HG03045 (cell line): Measurements from ENCODE around the gene SNX6.
"Not testable (repeated sequence)": the region's sequence is repeated elsewhere in the genome, so short reads cannot be mapped to it uniquely, and the experiment has no call there.

Experiments used
- ATAC-seq: cut with Tn5 transposase; IDR thresholded peaks from one replicate; pipeline ENCODE4 v1.9.1; 2021; ENCODE audit warnings: mild to moderate bottlenecking, moderate library complexity; ENCODE audit not compliant: unreplicated experiment

The SNX6 gene

DNA sequence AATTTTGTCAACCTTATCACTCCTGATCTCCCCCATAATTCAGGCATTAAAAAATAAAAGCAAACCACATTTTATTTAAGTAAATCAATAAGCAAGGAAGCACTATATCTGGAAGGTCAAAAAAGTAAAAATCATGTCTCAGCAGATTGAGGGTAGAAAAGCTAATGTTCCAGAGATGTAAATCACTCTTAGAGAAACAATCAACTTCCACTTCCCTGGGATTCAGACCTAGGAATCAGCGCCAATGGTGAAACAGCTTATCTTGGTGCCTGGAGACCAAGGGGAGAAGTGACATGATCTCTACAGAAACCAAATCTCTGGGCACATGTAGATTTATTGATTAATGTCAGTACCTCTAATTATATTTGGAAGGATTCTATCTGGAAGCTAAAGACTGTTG is 10.9 kb upstream of the SNX6 start:
- ATAC-seq = no peak

DNA sequence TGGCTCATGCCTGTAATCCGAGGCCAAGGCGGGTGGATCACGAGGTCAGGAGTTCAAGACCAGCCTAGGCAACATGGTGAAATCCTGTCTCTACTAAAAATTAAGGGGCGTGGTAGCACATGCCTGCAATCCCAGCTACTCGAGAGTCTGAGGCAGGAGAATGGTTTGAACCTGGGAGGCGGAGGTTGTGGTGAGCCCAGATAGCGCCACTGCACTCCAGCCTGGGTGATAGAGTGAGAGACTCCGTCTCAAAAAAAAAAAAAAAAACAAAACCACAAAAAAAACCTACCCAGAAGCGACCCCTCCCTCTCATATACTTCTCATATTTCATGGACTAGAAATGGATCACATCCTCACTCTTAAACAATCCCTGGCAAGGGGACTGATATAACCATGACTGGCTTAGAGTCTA is 4.4 kb upstream of the SNX6 start:
- not testable (repeated sequence) for ATAC-seq

DNA sequence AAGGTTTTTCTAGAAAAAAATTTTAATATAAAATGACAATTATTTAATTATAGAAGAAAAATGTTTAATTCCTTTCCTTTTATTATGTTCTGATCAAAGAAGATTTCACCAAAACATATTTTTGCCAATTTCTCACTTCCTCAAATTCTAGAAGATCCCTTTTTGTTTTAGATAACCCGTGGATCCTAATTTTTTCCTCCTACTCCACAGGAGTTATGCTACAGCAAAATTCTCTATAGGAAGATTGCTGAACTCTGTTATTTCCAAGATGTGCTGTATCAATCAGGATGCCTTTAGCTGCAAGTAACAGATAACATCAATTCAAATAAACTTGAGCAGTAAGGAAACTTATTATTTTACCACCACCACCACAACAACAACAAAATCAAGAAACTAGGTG is 3.8 kb upstream of the SNX6 start:
- ATAC-seq = no peak

DNA sequence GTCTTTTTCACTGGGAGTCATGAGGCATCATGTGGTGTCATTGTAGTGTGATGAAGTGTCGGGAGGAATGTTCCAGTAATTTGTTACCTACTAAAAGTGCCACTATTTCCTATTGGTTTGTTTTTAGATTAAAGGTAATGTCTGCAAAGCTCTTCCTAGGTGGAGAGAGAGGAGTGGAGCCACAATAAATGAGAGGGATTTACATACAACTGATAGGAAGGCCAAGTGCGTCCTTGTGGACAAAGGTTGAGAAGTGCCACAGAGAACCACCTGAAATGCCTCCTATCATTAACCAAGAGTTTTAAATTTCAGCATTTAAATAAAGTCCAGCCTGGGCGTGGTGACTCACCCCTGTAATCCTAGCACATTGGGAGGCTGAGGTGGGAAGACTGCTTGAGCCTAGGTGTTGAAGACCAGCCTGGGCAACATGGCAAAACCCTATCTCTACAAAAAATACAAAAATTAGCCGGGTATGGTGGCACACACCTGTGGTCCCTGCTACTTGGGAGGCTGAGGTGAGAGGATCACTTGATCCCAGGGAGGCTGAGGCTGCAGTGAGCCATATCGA is 2.5 kb upstream of the SNX6 start:
- no peak for ATAC-seq

DNA sequence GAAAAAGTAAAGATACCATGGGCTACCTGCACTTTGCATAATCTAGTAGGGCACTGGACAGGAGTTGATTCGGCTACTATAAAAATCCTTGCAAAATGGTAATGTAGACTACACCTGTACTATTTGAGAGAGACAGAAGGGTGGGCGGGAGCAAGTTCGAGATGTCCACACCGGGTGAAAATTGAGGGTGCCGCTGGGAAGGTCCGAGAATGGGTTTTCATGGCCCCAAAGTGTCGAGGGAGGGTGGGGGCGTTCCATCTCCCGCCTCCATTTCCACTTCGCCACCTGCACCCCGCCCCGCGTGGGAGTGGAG is 648 bp downstream of the SNX6 start:
- no peak for ATAC-seq

DNA sequence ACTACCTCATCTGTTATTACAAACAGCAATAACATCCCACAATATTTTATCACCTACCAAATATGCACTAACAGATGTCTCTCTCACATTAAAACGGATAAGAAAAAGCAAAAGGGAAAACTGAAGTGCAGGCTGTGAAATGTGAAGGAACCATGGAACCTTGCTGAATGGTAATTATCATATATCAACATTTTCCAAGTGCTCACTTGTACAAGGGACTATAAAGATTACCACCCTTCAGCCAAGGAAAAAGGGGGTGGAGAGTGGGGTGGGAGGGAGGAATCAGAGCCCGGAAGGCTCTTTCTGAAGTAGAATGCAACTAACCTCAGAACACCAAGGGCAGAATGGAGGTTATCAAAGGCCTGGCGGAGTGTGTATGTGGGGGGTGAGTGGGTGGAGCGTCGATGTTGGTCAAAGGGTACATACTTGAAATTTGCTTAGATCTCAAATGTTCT is 1.2 kb downstream of the SNX6 start:
- ATAC-seq = no peak

DNA sequence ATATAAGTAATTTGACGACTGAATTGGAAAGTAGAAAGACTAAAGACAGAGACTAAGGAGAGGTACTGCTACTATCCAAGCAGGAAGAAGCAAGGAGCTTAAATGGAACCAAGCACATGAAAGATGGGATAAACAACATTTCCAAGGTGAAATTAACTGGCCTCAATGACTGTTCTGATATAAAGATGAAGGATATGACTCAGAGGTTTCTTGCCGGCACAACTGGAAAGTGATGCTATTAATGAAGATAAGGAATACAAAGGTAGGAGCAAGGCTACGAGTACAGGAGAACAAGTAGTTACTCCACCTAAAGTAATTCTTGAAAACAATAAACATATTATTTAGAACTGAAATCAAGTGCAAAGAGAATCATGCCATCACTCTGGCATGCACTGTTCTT is 6.4 kb downstream of the SNX6 start:
- no peak for ATAC-seq

DNA sequence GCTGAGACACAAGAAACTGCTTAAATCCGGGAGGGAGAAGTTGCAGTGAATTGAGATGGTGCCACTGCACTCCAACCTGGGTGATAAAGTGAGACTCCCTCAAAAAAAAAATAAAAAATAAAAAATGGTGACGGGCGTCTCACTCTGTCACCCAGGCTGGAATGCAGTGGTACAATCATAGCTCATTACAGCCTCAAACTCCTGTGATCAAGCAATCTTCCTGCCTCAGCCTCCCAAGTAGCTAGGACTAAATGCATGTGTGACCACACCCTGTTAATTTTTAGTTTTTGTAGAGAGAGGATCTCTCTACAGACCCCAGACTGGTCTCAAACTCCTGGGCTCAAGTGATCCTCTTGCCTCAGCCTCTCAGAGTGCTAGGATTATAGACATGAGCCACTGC is 9.1 kb downstream of the SNX6 start:
- ATAC-seq = no peak

DNA sequence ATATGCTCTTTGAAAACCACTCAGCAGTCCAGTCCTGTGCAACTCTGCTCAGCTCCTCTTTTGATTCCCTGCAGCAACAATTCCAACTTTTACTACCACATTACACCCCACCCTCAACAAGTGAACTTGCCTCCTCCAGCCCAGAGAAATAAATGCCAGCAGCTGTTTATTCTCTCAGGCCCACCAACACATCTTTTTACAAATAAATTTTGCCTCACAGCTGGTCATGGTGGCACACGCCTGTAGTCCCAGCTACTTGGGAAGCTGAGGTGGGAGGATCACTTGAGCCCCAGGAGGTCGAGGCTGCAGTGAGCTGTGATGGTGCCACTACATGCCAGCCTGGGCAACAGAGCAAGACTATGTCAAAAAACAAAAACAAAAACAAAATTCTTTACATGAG is 9.8 kb downstream of the SNX6 start:
- no peak for ATAC-seq

DNA sequence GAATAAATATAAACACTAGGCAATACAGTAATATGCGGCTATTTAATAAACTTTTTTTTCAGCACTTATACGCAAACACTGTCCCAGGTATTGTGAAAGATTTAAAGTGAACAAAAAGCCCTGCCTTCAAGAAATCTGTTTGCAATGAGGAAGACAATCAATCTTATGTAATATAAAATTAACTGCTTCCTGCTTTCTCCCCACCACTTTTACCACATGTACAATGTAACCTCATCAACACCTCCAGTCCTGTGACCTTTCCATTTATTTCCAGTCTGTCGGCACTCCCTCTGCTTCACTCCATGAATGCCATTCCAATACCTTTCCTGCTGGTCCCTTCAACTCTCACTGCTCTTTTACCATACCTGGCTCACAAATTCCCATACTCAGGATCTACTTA is 10.5 kb downstream of the SNX6 start:
- ATAC-seq = no peak

DNA sequence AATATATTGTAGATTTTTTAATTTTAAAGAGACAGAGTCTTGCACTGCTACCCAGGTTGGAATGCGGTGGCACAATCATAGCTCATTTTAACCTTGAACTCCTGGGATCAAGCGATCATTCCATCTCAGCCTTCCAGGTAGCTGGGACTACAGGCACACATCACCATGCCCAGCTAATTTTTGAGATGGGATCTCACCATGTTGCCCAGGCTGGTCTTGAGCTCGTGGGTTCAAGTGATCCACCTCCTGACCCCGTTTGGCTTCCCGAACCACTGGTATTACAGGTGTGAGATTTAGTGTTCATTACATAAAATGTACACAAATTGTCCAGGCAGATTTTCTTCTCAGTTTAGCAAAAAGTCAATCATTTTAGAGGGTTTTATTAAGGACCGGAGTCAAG is 13.6 kb downstream of the SNX6 start:
- no peak for ATAC-seq

DNA sequence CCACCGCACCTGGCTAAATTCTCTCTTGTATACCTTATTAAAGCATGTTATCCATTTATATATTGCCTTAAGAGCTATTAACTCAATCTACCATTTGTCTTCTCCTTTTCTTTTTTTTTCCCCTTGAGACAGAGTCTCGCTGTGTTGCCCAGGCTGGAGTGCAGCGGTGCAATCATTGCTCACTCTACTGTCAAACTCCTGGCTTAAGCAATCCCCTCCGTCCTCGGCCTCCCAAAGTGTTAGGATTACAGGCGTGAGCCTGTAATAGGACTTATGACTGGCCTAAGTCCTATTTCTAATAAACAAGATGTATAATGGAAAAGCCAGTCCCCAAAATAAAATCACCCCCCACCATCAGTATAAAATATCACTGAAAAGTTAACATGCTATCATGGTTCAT is 14.4 kb downstream of the SNX6 start:
- ATAC-seq = no peak

DNA sequence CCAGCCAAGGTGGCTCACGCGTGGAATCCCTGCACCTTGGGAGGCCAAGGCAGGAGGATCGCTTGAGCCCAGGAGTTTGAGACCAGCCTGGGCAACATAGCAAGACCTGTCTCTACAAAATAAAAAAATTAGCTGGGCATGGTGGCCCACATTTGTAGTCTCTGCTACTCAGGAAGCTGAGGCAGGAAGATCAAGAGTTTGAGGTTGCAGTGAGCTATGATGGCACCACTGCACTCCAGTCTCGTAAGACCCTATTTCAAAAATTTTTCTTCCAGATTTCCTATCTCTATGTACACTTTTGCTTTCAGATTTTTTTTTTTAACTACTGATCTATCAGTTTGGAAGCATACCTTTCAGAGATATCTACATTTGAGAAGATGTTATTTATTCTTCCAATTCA is 15.3 kb downstream of the SNX6 start:
- ATAC-seq = no peak

DNA sequence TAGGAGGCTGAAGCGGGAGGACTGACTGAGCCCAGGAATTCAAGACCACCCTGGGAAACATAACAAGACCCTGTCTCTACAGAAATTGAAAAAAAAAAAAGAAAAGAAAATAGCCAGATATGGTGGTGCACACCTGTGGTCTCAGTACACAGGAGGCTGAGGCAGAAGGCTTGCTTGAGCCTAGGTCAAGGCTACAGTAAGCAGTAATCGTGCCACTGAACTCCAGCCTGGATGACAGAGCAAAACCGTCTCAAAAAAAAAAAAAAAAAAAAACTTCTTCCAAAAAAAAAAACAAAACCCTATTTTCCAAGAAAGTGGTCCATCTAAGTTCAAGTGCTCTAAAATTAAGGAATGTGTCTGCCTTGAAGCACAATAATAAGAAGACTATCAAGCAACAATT is 19.8 kb downstream of the SNX6 start:
- ATAC-seq = no peak

DNA sequence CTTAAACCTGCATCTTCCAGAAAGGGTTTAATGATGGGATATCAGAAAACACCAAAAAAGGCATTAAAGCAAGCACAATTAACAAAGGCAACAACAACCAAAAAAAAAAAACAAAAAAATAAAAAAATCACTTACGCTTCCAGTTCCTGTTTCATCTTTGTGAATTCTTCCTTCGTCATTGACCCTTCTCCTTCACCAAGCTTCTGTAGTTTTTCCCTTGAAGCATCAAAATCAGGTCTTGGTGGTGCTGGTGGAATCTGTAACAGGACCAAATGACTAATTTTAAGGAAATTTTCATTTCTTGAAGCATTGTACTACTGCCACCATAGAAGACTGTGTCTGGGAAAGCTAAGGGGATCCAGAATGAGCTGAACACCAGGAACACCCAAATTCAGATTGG is 24.5 kb downstream of the SNX6 start:
- ATAC-seq = no peak

DNA sequence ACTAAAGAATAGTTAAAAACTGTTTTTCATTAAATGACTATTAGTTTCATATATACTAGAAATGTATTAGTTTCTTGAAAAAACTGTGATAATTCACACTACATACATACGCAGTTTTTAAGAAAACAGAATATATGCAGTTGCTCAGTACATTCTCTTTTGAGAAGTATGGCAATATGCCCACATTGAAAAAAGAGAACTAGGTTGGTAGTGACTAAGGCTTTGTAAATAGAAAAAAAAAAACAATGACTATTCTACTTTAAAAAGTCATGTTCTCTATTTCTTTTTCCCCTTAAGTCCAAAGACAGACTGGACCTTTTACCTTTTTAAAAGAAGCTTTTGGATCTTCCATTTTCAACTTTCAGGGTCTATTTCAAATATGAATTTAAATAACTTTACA is 25.0 kb downstream of the SNX6 start:
- no peak for ATAC-seq

DNA sequence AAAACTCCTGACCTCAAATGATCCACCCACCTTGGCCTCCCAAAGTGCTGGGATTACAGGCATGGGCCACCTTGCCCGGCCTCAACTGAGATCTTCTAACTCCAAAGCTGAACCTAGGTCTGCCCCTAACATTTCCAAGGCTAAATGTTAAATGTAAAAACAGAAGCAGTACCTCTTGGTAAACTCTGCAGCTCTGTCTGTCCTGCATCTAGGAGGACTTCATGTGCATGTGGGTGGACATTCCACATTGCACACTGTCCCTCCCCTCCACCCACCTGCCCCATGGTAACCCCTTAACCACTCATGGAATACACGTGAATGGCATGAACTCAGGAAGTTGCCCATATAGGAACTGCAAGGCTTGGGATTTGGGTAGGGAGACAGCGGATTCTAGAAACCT is 33.1 kb downstream of the SNX6 start:
- ATAC-seq = no peak

DNA sequence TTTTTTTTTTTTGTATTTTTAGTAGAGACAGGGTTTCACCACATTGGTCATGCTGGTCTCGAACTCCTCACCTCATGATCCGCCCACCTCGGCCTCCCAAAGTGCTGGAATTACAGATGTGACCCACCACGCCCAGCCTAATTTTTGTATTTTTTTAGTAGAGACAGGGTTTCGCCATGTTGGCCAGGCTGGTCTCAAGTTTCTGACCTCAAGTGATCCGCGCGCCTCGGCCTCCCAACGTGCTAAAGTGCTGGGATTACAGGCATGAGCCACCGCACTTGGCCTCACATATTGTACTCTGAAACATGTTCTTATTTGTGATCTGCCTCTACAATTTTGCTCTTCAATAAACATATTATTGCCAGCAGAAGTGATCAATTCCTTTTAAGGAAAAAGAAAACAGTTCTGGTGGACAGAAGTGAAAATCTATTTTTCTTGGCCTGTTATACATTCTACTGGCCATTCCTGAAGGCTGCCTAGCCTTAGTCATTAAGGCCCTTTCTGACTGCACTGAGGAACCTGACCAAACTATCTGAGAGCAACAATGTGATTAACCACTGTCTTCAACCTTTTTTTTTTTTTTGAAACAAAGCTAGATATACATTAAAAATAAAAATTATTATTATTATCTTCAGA is 36.1 kb downstream of the SNX6 start:
- no peak for ATAC-seq

DNA sequence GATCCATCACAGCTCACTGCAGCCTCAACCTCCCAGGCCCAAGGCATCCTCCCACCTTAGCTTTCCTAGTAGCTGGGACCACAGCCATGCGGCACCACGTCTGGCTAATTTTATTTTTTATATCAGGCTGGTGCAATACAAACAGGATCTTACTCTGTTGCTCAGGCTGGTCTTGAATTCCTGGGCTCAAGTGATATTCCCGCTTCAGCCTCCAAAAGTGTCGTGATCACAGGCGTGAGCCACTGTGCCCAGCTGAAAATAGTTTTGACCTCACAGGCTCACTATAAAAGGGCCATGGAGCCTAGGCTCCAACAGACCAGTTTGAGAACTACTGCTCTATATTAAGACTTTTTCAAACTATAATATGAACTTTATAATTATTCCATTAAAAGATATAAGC is 37.3 kb downstream of the SNX6 start:
- ATAC-seq = no peak

DNA sequence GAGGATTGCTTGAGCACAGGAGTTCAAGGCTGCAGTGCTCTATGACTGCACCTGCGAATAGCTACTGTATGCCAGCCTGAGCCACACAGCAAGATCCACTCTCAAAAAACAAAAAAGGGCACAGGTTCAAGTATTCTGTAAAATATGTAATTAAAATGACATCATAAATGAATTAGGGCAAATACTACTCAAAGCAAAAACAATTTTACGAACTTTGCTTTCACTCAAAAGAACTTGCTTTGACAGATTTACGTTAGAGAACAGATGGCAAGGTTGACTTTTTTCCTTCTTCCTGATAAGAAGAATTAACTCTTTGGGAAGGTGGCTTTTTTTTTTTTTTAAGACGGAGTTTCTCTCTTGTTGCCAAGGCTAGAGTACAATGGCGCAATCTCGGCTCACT is 46.4 kb downstream of the SNX6 start:
- no peak for ATAC-seq

DNA sequence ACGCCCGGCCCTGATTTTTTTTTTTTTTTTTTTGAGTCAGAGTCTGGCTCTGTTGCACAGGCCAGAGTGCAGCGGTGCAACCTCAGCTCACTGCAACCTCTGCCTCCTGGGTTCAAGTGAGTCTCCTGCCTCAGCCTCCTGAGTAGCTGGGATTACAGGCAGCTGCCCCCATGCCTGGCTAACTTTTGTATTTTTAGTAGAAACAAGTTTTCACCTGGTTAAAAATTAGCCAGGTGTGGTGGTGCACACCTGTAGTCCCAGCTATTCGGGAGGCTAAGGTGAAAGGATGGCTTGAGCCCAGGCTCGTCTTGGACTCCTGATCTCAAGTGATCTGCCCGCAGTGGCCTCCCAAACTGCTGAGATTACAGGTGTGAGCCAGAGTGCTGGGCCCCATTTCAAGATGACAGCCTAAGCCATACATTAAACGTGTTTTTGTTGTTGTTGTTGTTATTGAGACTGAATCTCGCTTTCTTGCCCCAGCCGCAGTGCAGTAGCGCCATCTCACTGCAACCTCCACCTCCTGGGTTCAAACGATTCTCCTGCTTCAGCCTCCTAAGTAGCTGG is 47.7 kb downstream of the SNX6 start:
- no peak for ATAC-seq

DNA sequence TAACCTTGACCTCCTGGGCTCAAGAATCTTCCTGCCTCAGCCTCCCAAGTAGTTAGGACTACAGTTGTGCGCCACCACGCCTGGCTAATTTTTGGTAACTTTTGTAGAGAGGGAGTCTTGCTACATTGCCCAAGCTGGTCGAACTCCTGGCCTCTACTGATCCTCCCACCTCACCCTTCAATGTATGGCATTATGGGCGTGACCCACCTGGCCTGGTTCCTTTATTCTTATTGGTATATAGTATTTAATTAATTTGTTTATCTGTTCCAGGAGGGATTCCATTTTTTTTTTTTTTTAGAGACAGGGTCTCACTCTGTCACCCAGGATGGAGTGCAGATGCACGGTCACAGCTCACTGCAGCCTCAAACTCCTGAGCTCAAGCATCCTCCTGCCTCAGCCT is 49.6 kb downstream of the SNX6 start:
- no peak for ATAC-seq

DNA sequence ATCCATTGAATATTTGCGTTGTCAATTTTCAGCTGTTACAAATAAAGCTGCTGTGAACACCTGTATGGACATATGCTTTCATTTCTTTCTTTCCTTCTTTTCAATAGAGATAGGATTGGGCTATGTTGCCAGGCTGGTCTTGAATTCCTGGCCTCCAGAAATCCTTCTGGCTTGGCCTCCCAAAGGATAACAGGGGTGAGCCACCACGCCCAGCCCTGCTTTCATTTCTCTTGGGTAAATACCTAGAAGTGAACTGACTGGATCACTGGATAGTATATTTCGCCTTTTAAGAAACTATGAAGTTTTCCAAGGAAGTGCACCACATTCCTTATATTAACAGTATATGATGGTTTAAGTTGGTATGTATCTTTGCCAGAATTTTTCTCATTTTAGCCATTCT is 58.2 kb downstream of the SNX6 start:
- ATAC-seq = no peak
